NCI-H1105 (cell line): ENCODE measurements around the gene MEIOB.
"Not testable (repeated sequence)": the region's sequence is repeated elsewhere in the genome, so short reads cannot be mapped to it uniquely, and the experiment has no call there.

Experiments used
- DNase-seq: peaks from one replicate; lab custom pipeline; 2025; lab: John Stamatoyannopoulos, UW

The MEIOB gene

DNA sequence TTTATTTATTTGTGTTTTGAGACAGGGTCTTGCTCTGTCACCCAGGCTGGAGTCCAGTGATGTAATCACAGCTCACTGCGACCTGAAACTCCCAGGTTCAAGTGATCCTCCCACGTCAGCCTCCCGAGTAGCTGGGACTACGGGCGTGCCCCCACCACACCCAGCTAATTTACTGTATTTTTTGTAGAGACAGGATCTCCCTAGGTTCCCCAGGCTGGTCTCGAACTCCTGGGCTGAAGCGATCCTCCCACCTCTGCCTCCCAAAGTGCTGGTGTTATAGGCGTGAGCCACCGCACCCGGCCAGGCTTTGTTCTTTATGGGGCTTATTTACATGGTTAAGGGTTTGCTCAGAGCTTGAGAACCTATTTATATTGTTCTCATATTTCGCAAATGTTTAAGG is 5.8 kb upstream of the MEIOB start:
- DNase-seq: no peak

DNA sequence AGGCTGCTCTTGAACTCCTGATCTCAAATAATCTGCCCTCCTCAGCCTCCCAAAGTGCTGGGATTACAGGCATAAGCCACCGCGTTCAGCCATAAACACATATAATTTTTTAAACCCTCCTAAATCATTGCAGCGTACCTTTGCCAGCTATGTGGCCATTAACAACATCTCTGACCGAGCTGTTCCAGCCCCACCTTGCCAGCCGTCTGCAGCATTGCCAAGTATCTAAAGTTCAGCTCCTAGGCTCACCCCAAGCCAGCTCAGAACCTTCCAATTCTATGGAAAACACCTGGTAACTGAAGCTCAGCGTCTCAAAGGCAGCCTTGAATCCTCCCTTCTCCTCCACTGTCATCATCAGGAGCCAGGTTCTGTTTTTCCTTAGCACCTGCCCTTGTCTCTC is 5.1 kb upstream of the MEIOB start:
- no peak for DNase-seq

DNA sequence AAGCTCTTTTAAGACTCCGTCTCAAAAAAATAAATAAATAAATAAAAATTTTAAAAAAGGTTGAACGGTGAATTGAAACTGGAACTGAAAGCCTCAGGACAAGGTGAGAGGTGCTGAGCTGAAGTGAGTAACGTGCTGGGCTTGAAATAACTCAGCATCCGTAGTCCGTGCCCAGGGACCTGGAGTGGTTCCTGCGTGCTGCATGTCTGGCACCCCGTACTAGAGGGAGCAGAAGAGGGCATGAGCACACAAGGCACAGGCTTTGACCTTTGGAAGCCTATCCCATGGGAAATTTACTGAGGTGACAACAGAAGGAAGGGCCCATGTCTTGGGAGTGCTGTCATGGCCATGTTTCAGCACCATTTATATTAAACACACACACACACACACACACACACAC is 4.5 kb upstream of the MEIOB start:
- no peak for DNase-seq

DNA sequence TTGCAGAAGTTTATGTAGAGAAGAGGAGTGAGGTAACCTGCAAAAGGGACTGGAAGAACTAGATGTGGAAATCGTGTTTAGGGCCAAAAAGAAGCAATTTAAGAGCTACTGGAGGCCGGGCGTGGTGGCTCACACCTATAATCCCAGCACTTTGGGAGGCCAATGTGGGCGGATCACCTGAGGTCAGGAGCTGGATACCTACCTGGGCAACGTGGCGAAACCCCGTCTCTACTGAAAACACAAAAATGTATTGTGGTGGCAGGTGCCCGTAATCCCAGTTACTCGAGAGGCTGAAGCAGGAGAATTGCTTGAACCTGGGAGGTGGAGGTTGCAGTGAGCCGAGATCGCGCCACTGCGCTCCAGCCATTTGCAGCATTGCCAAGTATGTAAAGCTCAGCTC is 4.1 kb upstream of the MEIOB start:
- not testable (repeated sequence) for DNase-seq

DNA sequence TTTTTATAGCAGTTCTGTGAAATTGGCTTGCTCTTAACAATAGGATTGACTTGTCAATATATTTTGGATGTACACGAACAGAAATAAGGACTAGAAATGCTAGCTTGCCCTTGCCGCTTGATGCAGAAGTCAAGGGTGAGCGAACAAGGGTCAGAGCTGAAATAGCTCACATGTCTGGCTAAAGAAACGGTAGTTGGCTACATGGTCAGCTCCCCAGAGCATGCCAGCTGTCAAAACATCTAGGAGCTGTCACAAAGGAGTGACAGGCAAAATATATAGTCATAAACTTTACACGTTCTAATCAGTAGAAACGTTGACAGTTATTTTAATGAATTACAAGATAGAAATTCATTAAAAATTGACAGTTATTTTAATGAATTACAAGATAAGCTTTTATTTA is 2.9 kb upstream of the MEIOB start:
- no peak for DNase-seq

DNA sequence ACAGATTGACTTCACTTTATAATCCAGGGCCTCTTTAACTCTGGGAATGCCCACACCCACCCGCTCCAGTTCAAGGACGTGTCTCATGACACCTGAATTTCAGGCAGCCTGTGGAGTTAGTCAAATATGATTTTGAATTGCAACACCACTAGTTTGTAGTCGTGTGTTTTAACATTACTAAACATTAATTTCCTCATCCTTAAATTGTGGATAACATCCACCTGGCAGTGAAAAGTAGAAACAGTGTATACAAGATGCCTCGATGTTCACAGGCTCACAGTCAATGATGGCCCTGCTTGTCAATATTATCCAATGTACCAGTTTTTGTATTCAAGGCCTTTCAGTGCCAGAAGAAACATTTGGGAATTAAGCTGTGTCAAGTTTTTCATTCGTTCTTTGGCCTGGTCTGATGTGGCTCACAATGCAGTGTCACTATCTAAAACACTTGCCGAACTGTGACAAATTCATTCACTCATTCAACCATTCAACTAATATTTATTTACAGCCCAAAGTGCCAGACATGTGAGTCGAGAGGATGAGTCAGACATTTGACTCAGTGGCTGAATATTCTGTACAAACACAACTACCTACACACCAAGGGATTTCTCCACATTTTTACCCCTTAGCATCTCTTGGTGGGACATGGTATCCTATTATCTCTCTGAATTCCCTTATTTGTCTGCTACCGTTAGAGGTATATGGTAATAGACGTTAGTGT is 1.4 kb downstream of the MEIOB start:
- DNase-seq: no peak

DNA sequence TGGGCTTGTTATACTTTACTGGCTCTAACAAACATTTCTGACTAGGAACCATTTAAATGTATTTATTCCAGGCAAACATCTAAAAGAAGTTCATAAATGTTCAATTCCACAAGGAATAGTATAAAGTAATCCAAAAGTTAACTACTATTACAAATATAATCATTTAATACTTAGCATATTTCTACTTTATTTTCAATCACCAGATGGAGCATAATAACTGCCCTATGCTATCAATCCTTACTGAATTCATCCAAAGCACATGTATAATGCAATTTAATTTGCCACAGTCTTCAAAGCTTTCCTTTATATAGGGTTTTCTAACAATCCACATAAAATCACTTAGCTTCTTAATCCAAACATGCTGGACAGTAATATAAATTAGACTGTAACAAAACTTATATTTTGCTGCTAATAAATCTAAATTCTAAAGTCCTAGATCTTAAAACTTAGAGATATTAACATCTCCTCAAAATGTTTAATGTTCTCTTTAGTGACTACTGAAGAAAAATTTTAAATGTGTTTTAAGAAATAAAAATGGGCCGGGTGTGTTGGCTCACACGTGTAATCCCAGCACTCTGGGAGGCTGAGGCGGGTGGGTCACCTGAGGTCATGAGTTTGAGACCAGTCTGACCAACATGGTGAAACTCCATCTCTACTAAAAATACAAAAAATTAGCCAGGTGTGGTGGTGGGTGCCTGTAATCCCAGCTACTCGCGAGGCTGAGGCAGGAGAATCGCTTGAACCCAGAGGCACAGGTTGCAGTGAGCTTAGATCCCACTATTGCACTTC is 5.9 kb downstream of the MEIOB start:
- DNase-seq: no peak

DNA sequence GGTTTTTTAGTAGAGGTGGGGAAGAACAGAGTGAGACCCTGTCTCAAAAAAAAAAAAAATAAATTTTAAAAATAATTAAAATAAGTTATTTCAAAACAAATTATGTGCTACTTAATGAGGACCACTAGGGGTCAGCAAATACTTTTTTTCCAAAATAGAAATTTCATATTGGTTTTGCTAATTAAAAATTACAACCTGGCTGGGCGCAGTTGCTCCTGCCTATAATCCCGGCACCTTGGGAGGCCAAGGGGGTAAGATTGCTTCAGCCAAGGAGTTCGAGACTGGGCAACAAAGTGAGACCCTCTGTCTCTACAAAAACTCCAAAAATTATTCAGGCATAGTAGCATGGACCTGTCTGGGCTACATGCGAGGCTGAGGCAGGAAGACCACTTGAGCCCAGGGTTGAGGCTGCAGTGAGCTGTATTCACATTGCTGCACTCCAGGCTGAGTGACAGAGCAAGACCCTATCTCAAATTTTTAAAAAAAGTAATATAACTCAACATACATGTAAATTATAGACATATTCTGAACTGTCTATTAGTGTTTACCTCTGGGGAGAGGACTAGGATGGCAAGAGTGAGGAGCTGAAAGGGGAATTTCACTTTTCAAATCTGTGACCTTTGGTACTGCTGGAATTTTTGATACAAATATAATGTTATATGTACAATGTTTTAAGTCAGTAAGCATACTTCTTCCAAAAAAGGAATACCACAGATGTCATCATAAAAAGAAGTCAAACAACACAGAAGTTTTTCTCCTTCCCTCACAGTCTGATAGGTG is 8.1 kb downstream of the MEIOB start:
- no peak for DNase-seq

DNA sequence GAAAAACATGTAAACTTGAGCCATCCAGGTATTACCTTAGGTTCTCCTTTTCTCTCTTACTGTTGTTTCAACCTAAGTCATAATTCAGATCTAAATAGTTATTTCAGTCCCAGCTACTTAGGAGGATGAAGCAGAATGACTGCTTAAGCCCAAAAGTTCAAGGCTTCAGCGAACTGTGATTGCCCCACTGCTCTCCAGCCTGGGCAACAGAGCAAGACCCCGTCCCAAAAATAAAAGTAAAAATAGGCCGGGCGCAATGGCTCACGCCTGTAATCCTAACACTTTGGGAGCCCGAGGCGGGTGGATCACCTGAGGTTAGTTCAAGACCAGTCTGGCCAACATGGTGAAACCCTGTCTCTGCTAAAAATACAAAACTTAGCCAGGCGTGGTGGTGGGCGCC is 9.6 kb downstream of the MEIOB start:
- DNase-seq: no peak

DNA sequence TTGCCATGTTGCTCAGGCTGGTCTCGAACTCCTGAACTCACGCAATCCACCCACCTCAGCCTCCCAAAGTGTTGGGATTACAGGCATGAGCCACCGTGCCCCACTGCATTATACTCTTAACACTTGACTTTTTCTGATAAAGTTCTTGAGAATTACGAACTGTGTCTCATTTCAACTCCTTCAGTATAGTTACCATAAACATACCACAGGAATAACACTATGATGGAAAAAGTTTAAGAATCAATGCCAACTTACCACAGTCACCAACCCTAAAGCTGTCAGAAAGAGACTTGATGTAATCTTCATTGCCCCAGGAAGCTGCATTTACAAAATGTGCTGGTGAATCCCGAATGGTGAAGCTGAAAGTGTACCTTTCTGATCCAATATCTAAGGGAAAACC is 10.2 kb downstream of the MEIOB start:
- no peak for DNase-seq

DNA sequence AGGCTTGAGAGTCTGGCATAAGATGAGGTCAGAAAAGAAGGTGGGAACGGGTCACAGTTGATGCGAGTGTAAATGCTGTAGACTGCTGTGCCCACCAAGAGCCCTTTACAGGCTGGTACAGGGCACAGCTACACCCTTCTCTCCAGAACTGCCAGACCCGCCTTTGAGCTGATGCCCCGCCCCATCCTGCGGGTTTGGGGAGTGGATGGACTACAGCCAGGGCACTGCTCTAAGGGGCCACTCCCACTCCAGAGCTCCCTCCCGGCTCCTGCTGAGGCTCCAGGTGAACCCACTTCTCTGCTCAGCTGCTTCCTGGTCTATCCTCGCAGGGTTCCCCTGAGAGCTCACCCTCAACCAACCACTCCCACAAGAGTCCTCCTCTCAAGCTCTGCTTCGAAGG is 12.3 kb downstream of the MEIOB start:
- DNase-seq: no peak

DNA sequence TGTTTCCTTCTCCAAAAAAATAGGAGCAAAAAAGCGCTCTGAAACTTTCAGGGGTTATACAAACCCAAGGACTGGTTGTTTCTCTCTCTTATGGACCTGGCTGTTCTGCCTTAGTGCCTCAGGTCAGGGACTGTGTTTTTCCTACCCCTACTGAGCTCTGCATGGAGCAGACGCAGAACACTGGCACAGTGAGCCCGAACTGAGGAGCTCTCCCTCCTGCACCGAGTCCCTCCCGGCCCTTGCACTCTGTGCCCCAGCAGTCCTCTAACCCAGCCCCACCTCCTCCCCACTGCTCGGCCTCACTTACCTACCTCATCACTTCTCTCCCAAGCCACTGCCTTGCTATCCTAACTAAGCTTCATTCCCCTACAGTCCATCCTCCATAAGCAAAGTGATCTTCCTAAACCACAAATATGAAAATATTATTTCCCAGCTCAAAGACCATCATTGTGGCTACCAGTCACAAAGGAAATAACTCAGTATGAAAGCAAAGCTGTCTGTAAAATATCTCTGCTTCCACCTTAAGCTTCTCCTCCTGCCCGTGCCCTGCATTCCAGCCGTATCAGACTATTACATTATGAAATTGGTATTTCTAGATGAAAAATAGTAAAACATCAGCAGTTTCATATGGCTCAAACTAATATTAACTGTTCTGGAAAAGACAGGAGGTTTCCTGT is 13.6 kb downstream of the MEIOB start:
- no peak for DNase-seq

DNA sequence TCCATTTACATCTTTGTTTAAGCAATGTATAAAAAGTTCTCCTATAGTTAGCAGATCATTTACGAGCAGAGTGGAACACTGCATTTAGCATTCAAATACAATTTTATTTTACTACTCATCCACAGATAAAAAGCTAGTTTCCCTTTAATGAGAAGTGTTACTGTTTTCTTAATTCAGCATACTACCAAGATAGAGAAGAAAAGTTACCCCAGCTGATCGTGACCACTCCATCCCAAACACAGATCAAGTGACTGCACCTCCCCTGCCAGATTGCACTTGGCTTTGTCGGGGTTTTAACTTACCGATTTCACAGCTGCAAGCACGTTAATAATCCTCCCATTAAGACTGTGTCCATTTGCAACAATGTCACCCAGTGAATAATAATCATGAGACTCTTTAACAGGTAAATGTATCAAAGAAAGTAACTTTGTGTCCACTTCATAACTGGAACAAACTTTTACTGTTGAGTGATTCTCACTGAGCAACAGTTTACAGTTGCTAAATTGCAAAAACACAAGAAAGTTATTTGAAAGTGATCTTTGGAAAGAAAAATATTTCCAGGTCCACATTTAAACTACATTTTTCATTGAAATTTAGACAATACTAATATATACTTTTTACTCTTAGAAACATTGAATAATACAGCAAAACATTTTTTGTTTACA is 14.4 kb downstream of the MEIOB start:
- no peak for DNase-seq

DNA sequence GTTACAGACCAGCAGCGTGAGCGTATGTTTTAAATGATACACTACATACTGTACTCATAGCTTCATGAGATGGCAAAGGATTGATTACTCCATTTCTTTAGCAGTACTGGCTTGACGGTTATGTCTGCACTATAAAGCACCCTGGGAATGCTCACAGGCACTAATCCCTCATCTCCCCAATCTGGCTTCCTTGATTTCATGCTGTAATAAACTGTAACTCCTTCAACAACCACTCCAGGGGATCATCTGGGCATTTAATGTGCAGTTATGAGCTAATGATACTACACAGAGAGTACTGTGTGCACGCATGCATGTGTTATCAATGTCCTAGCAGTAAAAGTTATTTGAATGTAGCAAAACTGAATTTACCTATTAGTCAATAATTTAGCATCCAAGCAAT is 20.2 kb downstream of the MEIOB start:
- DNase-seq: no peak

DNA sequence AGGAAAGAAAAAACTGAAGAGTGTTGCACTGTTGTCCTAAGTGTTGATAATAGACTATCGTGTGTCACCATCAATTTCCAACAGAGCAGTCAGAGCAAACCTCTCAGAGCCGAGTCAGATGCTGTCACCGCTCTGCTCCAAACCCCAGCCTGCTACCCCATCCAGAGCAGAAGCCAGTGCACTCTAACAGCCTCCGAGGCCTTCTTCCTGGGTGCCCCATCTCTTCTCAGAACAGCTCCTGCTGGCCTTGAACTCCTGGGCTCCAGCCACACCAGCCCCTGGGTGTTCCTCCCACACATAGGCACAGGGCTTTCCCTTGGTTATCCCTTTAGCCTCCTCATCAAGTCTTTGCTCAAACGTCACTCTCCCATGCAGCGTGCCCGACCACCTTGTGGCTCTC is 21.0 kb downstream of the MEIOB start:
- DNase-seq: no peak

DNA sequence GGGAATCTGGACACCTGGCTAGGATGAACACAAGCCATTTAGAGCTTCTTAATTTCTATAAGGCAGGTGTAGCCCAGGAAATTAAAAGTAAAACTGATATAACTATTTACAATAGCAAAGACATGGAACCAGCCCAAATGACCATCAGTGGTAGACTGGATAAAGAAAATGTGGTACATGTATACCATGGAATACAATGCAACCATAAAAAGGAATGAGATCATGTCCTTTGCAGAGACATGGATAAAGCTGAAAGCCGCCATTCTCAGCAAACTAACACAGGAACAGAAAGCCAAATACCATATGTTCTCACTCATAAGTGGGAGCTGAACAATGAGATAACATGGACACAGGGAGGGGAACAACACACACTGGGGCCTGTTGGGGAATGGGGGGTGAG is 25.5 kb downstream of the MEIOB start:
- DNase-seq: no peak

DNA sequence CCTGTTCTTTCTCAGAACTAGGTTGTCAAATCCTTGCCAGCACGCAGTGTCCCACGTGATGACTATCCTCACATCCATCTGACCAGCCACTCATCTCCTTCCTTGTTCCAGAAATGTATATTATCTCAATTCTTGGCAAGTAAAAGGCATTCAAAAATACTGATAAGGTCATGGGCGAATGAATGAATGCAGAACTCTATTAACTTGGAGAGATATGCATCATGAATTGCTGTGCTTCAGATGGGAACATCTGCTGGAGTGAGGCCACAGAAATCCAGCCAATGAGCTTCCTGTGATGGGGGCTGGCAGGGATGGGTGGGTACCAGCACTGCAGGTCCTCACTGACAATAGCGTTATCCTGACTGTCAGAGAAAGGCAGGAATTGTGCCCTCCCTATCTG is 26.0 kb downstream of the MEIOB start:
- DNase-seq: no peak

DNA sequence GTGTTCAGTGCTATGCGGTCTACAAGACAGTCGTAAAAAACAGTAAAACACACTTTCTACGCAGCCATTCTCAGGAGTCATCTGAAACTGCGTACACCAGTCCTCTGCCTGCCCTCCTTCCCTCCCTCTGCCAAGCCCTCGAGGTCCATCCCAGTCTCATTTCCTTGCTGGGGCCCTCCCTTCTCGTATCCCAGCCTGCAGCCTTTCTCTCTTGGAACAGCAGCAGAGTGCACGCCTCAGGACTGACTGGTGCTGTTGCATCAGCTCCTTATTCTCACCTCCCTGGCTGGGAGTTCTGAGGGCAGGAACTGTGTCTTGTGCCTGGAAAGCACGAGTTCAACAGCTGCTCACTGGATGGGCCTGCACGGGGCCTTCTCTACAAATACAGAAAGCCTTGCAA is 32.4 kb downstream of the MEIOB start:
- no peak for DNase-seq

DNA sequence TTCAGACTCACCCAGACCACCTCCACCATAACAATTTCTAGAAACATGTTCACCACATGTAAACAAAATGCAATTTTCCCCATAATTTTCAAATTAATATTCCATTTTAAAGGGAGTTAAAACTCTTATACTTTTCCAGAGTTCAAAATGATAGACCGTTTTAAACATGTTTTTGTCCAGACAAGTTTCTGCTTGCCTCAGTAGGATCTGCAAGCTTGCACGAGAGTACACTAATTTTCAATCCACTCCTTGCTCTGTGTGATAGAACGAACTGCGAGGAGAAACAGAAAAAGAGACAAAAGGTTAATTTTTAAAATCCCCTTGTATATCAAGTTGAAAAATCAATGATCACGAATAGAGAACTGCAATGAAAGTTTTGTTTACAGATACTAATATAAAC is 37.9 kb downstream of the MEIOB start:
- DNase-seq: no peak

DNA sequence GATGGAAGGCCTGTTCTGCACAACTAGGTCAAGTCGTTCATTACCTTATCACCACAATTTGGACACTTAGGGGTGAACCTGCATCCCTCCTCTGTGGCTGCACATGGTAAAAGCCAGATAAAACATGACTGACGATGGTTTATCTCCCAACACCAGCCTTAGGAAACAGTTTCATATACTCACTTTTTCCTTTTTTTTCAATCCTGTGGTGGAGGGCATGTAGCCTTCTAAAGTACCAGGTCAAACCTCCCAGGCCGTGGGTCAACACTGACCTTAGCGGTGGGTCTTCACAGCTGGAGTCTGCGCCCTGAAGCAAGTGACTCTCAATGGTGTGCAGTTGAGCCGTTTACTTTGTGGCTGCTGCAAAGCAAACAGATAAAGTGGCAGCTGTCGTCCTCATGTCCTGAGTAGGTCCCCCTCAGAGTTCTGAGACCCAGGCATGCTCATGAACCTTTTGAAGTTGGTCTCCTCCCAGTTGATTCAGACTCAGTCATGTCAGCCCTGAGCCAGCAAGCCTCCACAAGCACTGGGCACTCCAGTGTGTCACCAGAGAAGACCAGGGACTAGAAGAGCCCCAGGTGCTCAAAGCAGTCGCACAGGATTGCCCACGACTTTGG is 39.0 kb downstream of the MEIOB start:
- DNase-seq: no peak
